H1 (cell line): ENCODE measurements around the gene VDAC2. TPM values are rescaled to one million over a fixed set of nuclear protein-coding genes. Genes with fewer than 3 reads are reported as not detected.

Experiments used
- CTCF ChIA-PET: fragments of 300-600 bp; sonication (Branson Sonifier 250); formaldehyde crosslinking; loops from one replicate; lab custom pipeline; 2021; ENCODE audit not compliant: partially characterized antibody; lab: Charles Lee
- POLR2A ChIA-PET: fragments of 300-600 bp; sonication (Branson Sonifier 250); formaldehyde crosslinking; loops from one replicate; lab custom pipeline; 2021; ENCODE audit warnings: inconsistent platforms; ENCODE audit not compliant: partially characterized antibody; lab: Charles Lee
- DNase-seq, 2 experiments: peaks; one replicate each; pipeline versions ENCODE4 v3.0.0 to v3.0.0-alpha.2; 2010 to 2022; ENCODE audit warnings: low spot score in 2 of 2, low read depth in 1 of 2, mixed read lengths in 1 of 2
- FAIRE-seq: peaks from 2 replicates; lab custom pipeline; 2011; peaks lifted over from hg19 to GRCh38; lab: Jason Lieb, UNC
- H2AFZ ChIP-seq: 2 replicates; pipeline ENCODE4 v1.8.1; 2012; ENCODE audit warnings: low read length, inconsistent platforms
- H2AK5ac ChIP-seq: 2 replicates; pipeline ENCODE4 v1.6.1; 2013; ENCODE audit warnings: low read depth, low read length
- H2BK120ac ChIP-seq: replicated peaks from 2 replicates; pipeline ENCODE3; 2013; ENCODE audit warnings: low read depth, low read length, inconsistent platforms
- H2BK12ac ChIP-seq: 2 replicates; pipeline ENCODE4 v1.6.1; 2013; ENCODE audit warnings: low read depth, low read length
- H2BK15ac ChIP-seq: 2 replicates; pipeline ENCODE4 v1.6.1; 2013; ENCODE audit warnings: low read length
- H2BK20ac ChIP-seq: 2 replicates; pipeline ENCODE4 v1.6.1; 2013; ENCODE audit warnings: low read length
- H2BK5ac ChIP-seq: 2 replicates; pipeline ENCODE4 v1.6.1; 2013; ENCODE audit warnings: low read depth, low read length
- H3K14ac ChIP-seq: 2 replicates; pipeline ENCODE4 v1.6.1; 2013; ENCODE audit warnings: inconsistent platforms; ENCODE audit not compliant: insufficient read length
- H3K18ac ChIP-seq: 2 replicates; pipeline ENCODE4 v1.6.1; 2013; ENCODE audit warnings: low read length; ENCODE audit errors: extremely low read depth
- H3K23ac ChIP-seq: 2 replicates; pipeline ENCODE4 v1.6.1; 2013; ENCODE audit warnings: inconsistent platforms; ENCODE audit not compliant: insufficient read length
- H3K23me2 ChIP-seq: 2 replicates; pipeline ENCODE4 v1.6.1; 2013; ENCODE audit warnings: low read depth, low read length
- H3K27ac ChIP-seq: 2 replicates; pipeline ENCODE4 v1.6.1; 2011; ENCODE audit warnings: low read depth, low read length, inconsistent platforms
- H3K27me3 ChIP-seq, 4 experiments: replicated peaks in 1 of 4; 1 replicate in 1 of 4; 2 replicates in 3 of 4; pipeline versions ENCODE4 v1.6.1 to v1.8.1; 2011 to 2013; ENCODE audit warnings: low read length in 3 of 4, mild to moderate bottlenecking in 3 of 4, inconsistent platforms in 2 of 4, mixed read lengths in 2 of 4, moderate library complexity in 1 of 4; ENCODE audit not compliant: control insufficient read depth in 3 of 4, insufficient read depth in 3 of 4; ENCODE audit errors: extremely low read depth in 1 of 4
- H3K36me3 ChIP-seq, 4 experiments: 2 replicates each; pipeline versions ENCODE4 v1.6.1 to v1.8.1; 2011 to 2013; ENCODE audit warnings: mild to moderate bottlenecking in 4 of 4, low read length in 3 of 4, moderate library complexity in 2 of 4, control low read depth in 1 of 4, inconsistent platforms in 1 of 4; ENCODE audit not compliant: insufficient read depth in 4 of 4, control insufficient read depth in 2 of 4
- H3K4ac ChIP-seq: replicated peaks from 2 replicates; pipeline ENCODE3; 2013; ENCODE audit warnings: low read length, low read depth, mixed read lengths, inconsistent platforms; ENCODE audit not compliant: insufficient read length
- H3K4me1 ChIP-seq, 4 experiments: replicated peaks in 1 of 4; 1 replicate in 1 of 4; 2 replicates in 3 of 4; pipeline versions ENCODE4 v1.6.1 to v1.8.1; 2011 to 2013; ENCODE audit warnings: low read length in 3 of 4, inconsistent platforms in 2 of 4, mixed read lengths in 1 of 4; ENCODE audit not compliant: insufficient read depth in 4 of 4, control insufficient read depth in 3 of 4
- H3K4me2 ChIP-seq, 2 experiments: 2 replicates each; pipeline versions ENCODE4 v1.6.1 to v1.8.1; 2011 to 2013; ENCODE audit warnings: low read depth in 2 of 2, low read length in 2 of 2, control low read depth in 1 of 2, inconsistent platforms in 1 of 2, mild to moderate bottlenecking in 1 of 2; ENCODE audit not compliant: insufficient read depth in 1 of 2
- H3K4me3 ChIP-seq, 4 experiments: fragments of 200-600, 300-600 bp in 1 of 4; sonication (generic), shearing (Covaris generic), sonication (Bioruptor Twin) in 1 of 4; 2 replicates each; pipeline versions ENCODE4 v1.5.1 to v1.8.1; 2011 to 2016; ENCODE audit warnings: low read length in 4 of 4, low read depth in 3 of 4, control low read depth in 2 of 4, inconsistent platforms in 2 of 4, mild to moderate bottlenecking in 2 of 4, mixed read lengths in 1 of 4, moderate library complexity in 1 of 4; ENCODE audit not compliant: insufficient read depth in 2 of 4; ENCODE audit errors: extremely low read depth in 1 of 4
- H3K56ac ChIP-seq: replicated peaks from 2 replicates; pipeline ENCODE3; 2013; ENCODE audit warnings: low read depth, mild to moderate bottlenecking, mixed read lengths, low read length, inconsistent platforms; ENCODE audit not compliant: insufficient read length
- H3K79me1 ChIP-seq: 2 replicates; pipeline ENCODE4 v1.6.1; 2013; ENCODE audit warnings: low read depth, low read length, control low read depth
- H3K79me2 ChIP-seq, 2 experiments: 2 replicates each; pipeline versions ENCODE4 v1.6.1 to v1.8.1; 2012 to 2013; ENCODE audit warnings: low read length in 2 of 2, mild to moderate bottlenecking in 2 of 2, inconsistent platforms in 1 of 2; ENCODE audit not compliant: insufficient read depth in 2 of 2, control insufficient read depth in 1 of 2
- H3K9ac ChIP-seq, 4 experiments: replicated peaks in 1 of 4; 1 replicate in 1 of 4; 2 replicates in 3 of 4; pipeline versions ENCODE4 v1.6.1 to v1.8.1; 2011 to 2013; ENCODE audit warnings: low read depth in 3 of 4, low read length in 3 of 4, control low read depth in 2 of 4, mild to moderate bottlenecking in 2 of 4, moderate library complexity in 2 of 4, inconsistent platforms in 1 of 4; ENCODE audit errors: extremely low read depth in 1 of 4
- H3K9me3 ChIP-seq, 2 experiments: 2 replicates each; pipeline versions ENCODE4 v1.6.1 to v1.8.1; 2012 to 2013; ENCODE audit warnings: mild to moderate bottlenecking in 2 of 2, moderate library complexity in 2 of 2, control low read depth in 1 of 2, inconsistent platforms in 1 of 2, low read depth in 1 of 2, low read length in 1 of 2, mixed read lengths in 1 of 2; ENCODE audit not compliant: insufficient read depth in 2 of 2
- H4K20me1 ChIP-seq, 2 experiments: replicated peaks in 1 of 2; 2 replicates each; pipeline versions ENCODE3 to v1.8.1; 2011 to 2013; ENCODE audit warnings: inconsistent platforms in 2 of 2, low read length in 2 of 2, mild to moderate bottlenecking in 1 of 2; ENCODE audit not compliant: insufficient read depth in 2 of 2, control insufficient read depth in 1 of 2
- H4K5ac ChIP-seq: 2 replicates; pipeline ENCODE4 v1.6.1; 2013; ENCODE audit warnings: low read length, low read depth, mixed read lengths, inconsistent platforms; ENCODE audit not compliant: insufficient read length
- H4K8ac ChIP-seq: 2 replicates; pipeline ENCODE4 v1.8.0; 2013; ENCODE audit warnings: mild to moderate bottlenecking, moderate library complexity, low read length, inconsistent platforms; ENCODE audit not compliant: insufficient read depth; ENCODE audit errors: extremely low read depth
- H4K91ac ChIP-seq: replicated peaks from 2 replicates; pipeline ENCODE3; 2013; ENCODE audit warnings: low read length, mixed read lengths, inconsistent platforms; ENCODE audit not compliant: insufficient read length
- JUND ChIP-seq: IDR thresholded peaks from 2 replicates; pipeline ENCODE4 v1.6.1; 2011; ENCODE audit warnings: mild to moderate bottlenecking, improper control_type of control experiment, low read length
- WGBS, 2 experiments: shearing (Covaris generic) in 1 of 2; methylation state at CpG; one replicate each; pipeline versions ENCODE4 v1.1.6 to v1.1.7; 2013 to 2015; ENCODE audit warnings: low lambda C conversion rate in 2 of 2, mixed read lengths in 2 of 2, inconsistent platforms in 1 of 2, low coverage in 1 of 2, missing lambda C conversion rate in 1 of 2; ENCODE audit not compliant: insufficient replicate concordance in 2 of 2, insufficient coverage in 1 of 2, insufficient read length in 1 of 2; ENCODE audit errors: extremely low coverage in 1 of 2, missing lambda C conversion rate in 1 of 2; 5-methylcytosine and 5-hydroxymethylcytosine counted together
- polyA plus RNA-seq, 7 experiments: library from polyadenylated mRNA; depleted of rRNA in 3 of 7; stranded (reverse) in 5 of 7; unstranded in 2 of 7; fragments of >200 nt in 5 of 7; fragments of 200-250 nt in 2 of 7; gene quantifications; 1 replicate in 5 of 7; 2 replicates in 1 of 7; 4 replicates in 1 of 7; pipeline versions ENCODE4 v1.2.1 to v1.2.3, GENCODE V29; 2011 to 2013; ENCODE audit warnings: missing spikeins in 2 of 7, mixed read lengths in 2 of 7
- total RNA-seq: library from RNA; stranded (reverse); fragmentation: NEBNext Ultra II Directional; extraction: Animal tissue kit (Norgen Biotek cat#: 25700); gene quantifications from 2 replicates; pipeline ENCODE4 v1.2.1, GENCODE V29; 2021
- TF ChIP-seq, protein P1 (sequence below): IDR thresholded peaks from 2 replicates; pipeline ENCODE4 v1.6.1; 2012; ENCODE audit warnings: inconsistent platforms

Gene VDAC2
- total and polyA plus RNA-seq, 2 of the 8 experiments (the other 6 are each of a cell fraction or from before 2014, with no cell fraction given) = 89.8 to 284 TPM

- no peak overlapping the region for H2BK20ac ChIP-seq
- H3K4me3 ChIP-seq = peak overlapping the region in 1 of 4 experiments; percentile 70; a peak in 2 of 8 replicates
- H3K18ac ChIP-seq = no peak overlapping the region
- no peak overlapping the region for H2BK12ac ChIP-seq
- H3K4me1 ChIP-seq = peaks cover 0 to 15% (median 10%) of the 10 kb centered on the region in 4 experiments; a peak in 6 of 7 replicates
- H4K91ac ChIP-seq = no peak overlapping the region
- no peak overlapping the region for H2BK120ac ChIP-seq
- H2BK15ac ChIP-seq = no peak overlapping the region; the same call in 1 of the 2 replicates
- H2AK5ac ChIP-seq = no peak overlapping the region
- TF ChIP-seq, protein P1, sequence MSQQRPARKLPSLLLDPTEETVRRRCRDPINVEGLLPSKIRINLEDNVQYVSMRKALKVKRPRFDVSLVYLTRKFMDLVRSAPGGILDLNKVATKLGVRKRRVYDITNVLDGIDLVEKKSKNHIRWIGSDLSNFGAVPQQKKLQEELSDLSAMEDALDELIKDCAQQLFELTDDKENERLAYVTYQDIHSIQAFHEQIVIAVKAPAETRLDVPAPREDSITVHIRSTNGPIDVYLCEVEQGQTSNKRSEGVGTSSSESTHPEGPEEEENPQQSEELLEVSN = peak; percentile 90
- no peak for TF ChIP-seq JUND
- H2AFZ ChIP-seq = peak overlapping the region; percentile 60; the same call in 1 of the 2 replicates
- FAIRE-seq (no peak), DNase-seq (no peak)
- H3K23me2 ChIP-seq = peaks cover 13% of the 10 kb centered on the region; the same call in 1 of the 2 replicates
- WGBS, 2 experiments = 68% methylated on average over 12 of the region's 12 CpGs; no CpG with 5 or more reads in 1 of the 2 experiments
- no peak overlapping the region for H2BK5ac ChIP-seq
- no peak overlapping the region for H4K8ac ChIP-seq
- H3K4ac ChIP-seq = no peak overlapping the region
- CTCF ChIA-PET = interaction anchor here (0.7 to 18.9 kb wide), 24 partner anchors 10 to 1800 kb away, joined by 3 to 209 read pairs (median 5); partner anchors contain the start of genes SAMD8 and VDAC2
- POLR2A ChIA-PET = interaction anchor here (0.6 to 27.6 kb wide), 5 partner anchors 15 to 587 kb away, joined by 3 to 801 read pairs (median 13); partner anchors contain the start of genes SAMD8 and VDAC2
- H3K56ac ChIP-seq = no peak overlapping the region
- no peaks in the 10 kb centered on the region for H3K79me2 ChIP-seq
- no peaks in the 10 kb centered on the region for H3K27me3 ChIP-seq
- no peak overlapping the region for H3K4me2 ChIP-seq
- peaks cover 11 to 21% (median 12%) of the 10 kb centered on the region in 4 experiments for H3K36me3 ChIP-seq
- H3K23ac ChIP-seq = no peak overlapping the region
- H3K9me3 ChIP-seq = no peaks in the 10 kb centered on the region
- H3K14ac ChIP-seq = no peak overlapping the region
- H3K79me1 ChIP-seq = no peaks in the 10 kb centered on the region
- peaks cover 0 to 2% of the 10 kb centered on the region in 2 experiments for H4K20me1 ChIP-seq
- no peak overlapping the region for H3K27ac ChIP-seq
- 0 out of 7 replicates have a peak overlapping the region, but pooled peaks of 1 of the 4 experiments have one; percentile 6 for H3K9ac ChIP-seq
- H4K5ac ChIP-seq = no peak overlapping the region
These were observed 25.7 kb downstream of the VDAC2 start for GRCh38 chr10:75236178-75236825.
